GM19372 (cell line): ENCODE results near the gene EPHA3.

Source experiments
- ATAC-seq: cut with Tn5 transposase; IDR thresholded peaks from one replicate; pipeline ENCODE4 v1.9.1; 2021; ENCODE audit warnings: mild to moderate bottlenecking, low read depth, moderate library complexity; ENCODE audit not compliant: unreplicated experiment

The EPHA3 gene

GRCh38 chr3:89223188-89223587, 115.8 kb downstream of the EPHA3 start:
- ATAC-seq, result no peak

GRCh38 chr3:89227218-89227617, 119.8 kb downstream of the EPHA3 start:
- no peak for ATAC-seq

GRCh38 chr3:89227634-89228033, 120.2 kb downstream of the EPHA3 start:
- no peak for ATAC-seq

GRCh38 chr3:89232155-89232554, 124.7 kb downstream of the EPHA3 start:
- ATAC-seq, result no peak

GRCh38 chr3:89234620-89235019, 127.2 kb downstream of the EPHA3 start:
- no peak for ATAC-seq

- no peak for ATAC-seq
These were observed 131.4 kb downstream of the EPHA3 start for GRCh38 chr3:89238846-89239245.

GRCh38 chr3:89239774-89240173, 132.4 kb downstream of the EPHA3 start:
- no peak for ATAC-seq

- no peak for ATAC-seq
These were observed 138.2 kb downstream of the EPHA3 start for GRCh38 chr3:89245612-89246011.

- ATAC-seq, result no peak
These were observed 138.9 kb downstream of the EPHA3 start for GRCh38 chr3:89246326-89246725.

- no peak for ATAC-seq
These were observed 143.3 kb downstream of the EPHA3 start for GRCh38 chr3:89250742-89251141.

GRCh38 chr3:89252016-89252415, 144.6 kb downstream of the EPHA3 start:
- no peak for ATAC-seq

GRCh38 chr3:89252860-89253259, 145.4 kb downstream of the EPHA3 start:
- ATAC-seq, result no peak

- ATAC-seq, result no peak
These were observed 149.0 kb downstream of the EPHA3 start for GRCh38 chr3:89256395-89256794.

- no peak for ATAC-seq
These were observed 149.5 kb downstream of the EPHA3 start for GRCh38 chr3:89256882-89257281.

- ATAC-seq, result no peak
These were observed 153.3 kb downstream of the EPHA3 start for GRCh38 chr3:89260721-89261120.

- no peak for ATAC-seq
These were observed 154.3 kb downstream of the EPHA3 start for GRCh38 chr3:89261673-89262072.

- ATAC-seq, result no peak
These were observed 155.0 kb downstream of the EPHA3 start for GRCh38 chr3:89262309-89262929.

GRCh38 chr3:89264037-89264560, 156.7 kb downstream of the EPHA3 start:
- no peak for ATAC-seq

- no peak for ATAC-seq
These were observed 158.7 kb downstream of the EPHA3 start for GRCh38 chr3:89266074-89266473.

GRCh38 chr3:89268059-89268458, 160.6 kb downstream of the EPHA3 start:
- no peak for ATAC-seq

GRCh38 chr3:89270201-89270600, 162.8 kb downstream of the EPHA3 start:
- ATAC-seq, result no peak

GRCh38 chr3:89275001-89275400, 167.6 kb downstream of the EPHA3 start:
- no peak for ATAC-seq

- no peak for ATAC-seq
These were observed 168.7 kb downstream of the EPHA3 start for GRCh38 chr3:89276116-89276515.
